ENCODE data around the gene TMPRSS13.

TMPRSS13 gene

GRCh38 chr11:117902001-117902845, 27.0 kb downstream of the TMPRSS13 start:
- no peak overlapping the region for H3K27ac ChIP-seq
- TF ChIP-seq CTCF (conservative IDR thresholded peaks at IDR 0.05): no peak

- no peak for TF ChIP-seq CTCF (conservative IDR thresholded peaks at IDR 0.05)
- no peak overlapping the region for H3K27ac ChIP-seq
Measured at GRCh38 chr11:117901601-117902000, 27.6 kb downstream of the TMPRSS13 start.

DNA sequence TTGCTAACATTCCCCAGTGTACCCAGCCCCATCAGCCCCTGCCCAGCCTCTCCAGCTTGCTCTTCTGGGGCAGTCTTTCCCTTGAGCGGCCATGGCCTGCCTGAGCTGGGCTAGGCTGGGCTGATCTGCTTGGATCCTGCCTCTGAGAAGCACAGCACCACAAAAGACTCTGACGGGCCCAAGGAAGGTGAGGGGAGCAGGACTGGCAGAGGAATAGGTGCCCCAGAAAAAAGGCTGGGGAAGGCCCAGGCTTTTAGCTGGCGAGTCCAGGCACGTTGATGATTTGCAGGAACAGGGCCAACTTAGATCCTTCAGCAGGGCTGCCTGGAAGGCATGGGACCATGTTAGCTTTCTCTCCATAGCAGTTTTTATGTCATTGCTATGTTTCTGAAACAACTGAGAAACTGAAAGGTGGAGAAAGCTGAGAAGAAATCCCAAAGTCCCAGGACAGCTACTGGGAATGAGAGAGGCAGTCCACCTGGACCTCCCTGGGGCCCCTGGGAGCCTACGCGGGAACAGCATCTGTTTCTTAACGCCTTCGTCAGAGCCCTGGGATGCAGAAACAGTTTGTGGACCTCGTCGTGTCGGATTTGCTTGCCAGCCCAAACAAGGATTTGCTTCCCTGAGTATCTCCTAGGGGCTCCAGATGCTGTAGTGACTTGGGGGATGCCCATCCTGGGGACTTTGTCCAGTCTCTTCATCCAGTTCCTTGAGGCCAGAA, 28.3 kb downstream of the TMPRSS13 start:
- H3K27ac ChIP-seq: no peak overlapping the region
- TF ChIP-seq CTCF (conservative IDR thresholded peaks at IDR 0.05): no peak

DNA sequence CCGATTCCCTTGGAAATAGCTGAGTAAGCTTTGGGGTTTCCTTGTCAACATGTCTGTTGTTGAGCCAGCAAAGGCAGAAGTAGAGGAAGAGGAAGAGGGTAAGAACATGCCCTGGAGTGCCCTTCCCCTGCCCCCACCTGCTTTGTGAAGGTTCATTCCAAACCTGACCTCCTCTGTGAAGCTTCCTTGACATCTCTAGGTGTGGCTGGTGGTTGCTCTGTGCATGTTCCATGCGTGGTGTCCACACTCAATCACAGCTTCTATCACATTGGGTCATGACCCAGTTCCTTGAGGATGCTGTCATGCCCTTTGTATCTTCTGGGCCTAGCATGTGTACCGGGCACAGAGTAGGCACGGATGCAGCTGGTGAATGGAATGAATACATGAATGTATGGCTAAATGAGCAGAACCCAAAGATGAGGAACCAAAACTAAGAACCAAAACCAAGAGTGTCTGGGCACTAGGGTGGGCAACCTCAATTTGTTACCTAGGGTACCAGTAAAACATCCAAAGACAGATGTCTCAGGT, 29.0 kb downstream of the TMPRSS13 start:
- TF ChIP-seq CTCF (conservative IDR thresholded peaks at IDR 0.05): no peak
- H3K27ac ChIP-seq: no peak overlapping the region

- no peak overlapping the region for H3K27ac ChIP-seq
- no peak for TF ChIP-seq CTCF (conservative IDR thresholded peaks at IDR 0.05)
Measured at GRCh38 chr11:117898059-117898458, 31.1 kb downstream of the TMPRSS13 start.

DNA sequence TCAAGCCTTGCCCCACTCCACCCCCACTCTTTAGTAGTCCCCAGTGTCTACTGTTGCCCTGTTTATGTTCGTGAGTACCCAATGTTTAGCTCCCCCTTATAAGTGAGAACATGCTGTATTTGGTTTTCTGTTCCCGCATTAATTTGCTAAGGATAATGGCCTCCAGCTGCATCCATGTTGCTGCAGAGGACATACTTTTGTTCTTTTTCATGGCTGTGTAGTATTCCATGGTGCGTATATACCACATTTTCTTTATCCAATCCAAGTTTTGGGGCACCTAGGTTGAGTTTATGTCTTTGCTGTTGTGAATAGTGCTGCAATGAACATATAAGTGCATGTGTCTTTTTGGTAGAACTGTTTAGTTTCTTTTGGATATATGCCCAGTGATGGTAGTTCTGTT, 36.6 kb downstream of the TMPRSS13 start:
- no peak for TF ChIP-seq CTCF (conservative IDR thresholded peaks at IDR 0.05)
- H3K27ac ChIP-seq: no peak overlapping the region

DNA sequence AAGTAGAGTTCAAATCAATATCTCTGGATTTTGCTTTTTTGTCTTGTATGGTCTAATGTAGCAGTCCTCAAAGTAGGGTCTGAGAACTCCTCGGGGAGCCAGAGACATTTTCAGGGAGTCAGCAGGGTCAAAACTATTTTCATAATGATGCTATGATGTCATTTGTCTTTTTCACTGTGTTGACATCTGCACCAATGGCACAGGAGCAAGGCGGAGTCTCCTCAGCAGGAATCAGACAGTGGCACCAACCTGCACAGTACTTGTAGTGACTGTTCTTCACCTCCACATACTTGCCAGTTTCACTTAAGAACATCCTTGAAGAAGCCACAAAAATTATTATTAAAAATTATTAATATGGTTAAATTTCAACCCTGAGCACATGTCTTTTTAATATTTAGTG, 37.8 kb downstream of the TMPRSS13 start:
- H3K27ac ChIP-seq: no peak overlapping the region
- no peak for TF ChIP-seq CTCF (conservative IDR thresholded peaks at IDR 0.05)
